GM12878 (cell line): Measurements from ENCODE around the gene NMD3. TPM values are rescaled to one million over a fixed set of nuclear protein-coding genes. Genes with fewer than 3 reads are reported as not detected.

Experiments used
- ATAC-seq: fragments of 200-7000 bp; cut with Tn5 transposase; 3 replicates; pipeline ENCODE4 v1.9.1; 2020; ENCODE audit warnings: mild to moderate bottlenecking, moderate library complexity
- BruUV-seq: library from RNA; stranded (reverse); fragments of 400-500 nt; replicated peaks from 2 replicates; lab custom pipeline; 2021; lab: Mats Ljungman, UMichigan
- CTCF ChIA-PET: fragments of 300-600 bp; sonication (Branson Sonifier 250); formaldehyde crosslinking; extraction: SDS; loops from one replicate; lab custom pipeline; 2021; ENCODE audit warnings: inconsistent platforms; lab: Yijun Ruan, JAX
- POLR2A ChIA-PET: fragments of 350-600 bp; formaldehyde crosslinking; extraction: SDS; loops from one replicate; lab custom pipeline; 2021; ENCODE audit warnings: inconsistent platforms; lab: Charles Lee
- RAD21 ChIA-PET: fragments of 300-600 bp; sonication (Branson Sonifier 250); formaldehyde crosslinking; loops from one replicate; lab custom pipeline; 2023; ENCODE audit warnings: antibody characterized with exemption; ENCODE audit not compliant: unreplicated experiment; lab: Charles Lee
- SMC1A ChIA-PET: fragments of 300-600 bp; sonication (Branson Sonifier 250); formaldehyde crosslinking; loops from one replicate; lab custom pipeline; 2023; ENCODE audit not compliant: unreplicated experiment, uncharacterized antibody; lab: Charles Lee
- DNase-seq: peaks from one replicate; pipeline ENCODE4 v3.0.0-alpha.2; 2011; ENCODE audit warnings: low read depth, low spot score
- FAIRE-seq: peaks from 3 replicates; lab custom pipeline; 2011; peaks lifted over from hg19 to GRCh38; lab: Jason Lieb, UNC
- H2AFZ ChIP-seq: 2 replicates; pipeline ENCODE4 v1.6.0; 2011; ENCODE audit warnings: low read depth, low read length, control low read depth; ENCODE audit not compliant: control insufficient read depth
- H3K27ac ChIP-seq: 2 replicates; pipeline ENCODE4 v1.5.1; 2011; ENCODE audit warnings: control low read depth; ENCODE audit not compliant: control insufficient read depth, insufficient read depth
- H3K27me3 ChIP-seq, 2 experiments: replicated peaks in 1 of 2; 2 replicates each; pipeline versions ENCODE4 v1.6.0 to v1.6.1; 2011; ENCODE audit warnings: low read length in 1 of 2; ENCODE audit not compliant: control insufficient read depth in 2 of 2, insufficient read depth in 2 of 2
- H3K36me3 ChIP-seq, 2 experiments: 2 replicates each; pipeline ENCODE4 v1.5.1; 2011; ENCODE audit warnings: low read length in 1 of 2; ENCODE audit not compliant: control insufficient read depth in 2 of 2, insufficient read depth in 2 of 2
- H3K4me1 ChIP-seq: 2 replicates; pipeline ENCODE4 v1.6.1; 2011; ENCODE audit warnings: mild to moderate bottlenecking, low read length, moderate library complexity, mixed read lengths; ENCODE audit not compliant: control insufficient read depth, insufficient read depth
- H3K4me2 ChIP-seq: 2 replicates; pipeline ENCODE4 v1.6.0; 2011; ENCODE audit warnings: control low read depth; ENCODE audit not compliant: control insufficient read depth, insufficient read depth
- H3K4me3 ChIP-seq: fragments of 200-600 bp; sonication (generic); 2 replicates; pipeline ENCODE4 v1.5.1; 2016
- H3K79me2 ChIP-seq: 2 replicates; pipeline ENCODE4 v1.6.0; 2011; ENCODE audit warnings: low read length; ENCODE audit not compliant: control insufficient read depth, insufficient read depth
- H3K9ac ChIP-seq: 2 replicates; pipeline ENCODE4 v1.8.0; 2011; ENCODE audit warnings: low read length, control low read depth, mixed read lengths; ENCODE audit not compliant: control insufficient read depth, insufficient read depth
- H3K9me3 ChIP-seq: replicated peaks from 3 replicates; pipeline ENCODE4 v1.5.1; 2011; ENCODE audit warnings: mild to moderate bottlenecking, low read length; ENCODE audit not compliant: control insufficient read depth, insufficient read depth
- H4K20me1 ChIP-seq: 2 replicates; pipeline ENCODE4 v1.6.0; 2011; ENCODE audit not compliant: control insufficient read depth, insufficient read depth
- IRF4 ChIP-seq: IDR thresholded peaks from 2 replicates; pipeline ENCODE4 v1.6.1; 2011; ENCODE audit warnings: low read depth, low read length
- JUND ChIP-seq: IDR thresholded peaks from 2 replicates; pipeline ENCODE4 v1.6.1; 2012; ENCODE audit warnings: low read depth, mild to moderate bottlenecking, low read length, improper control_type of control experiment, moderate library complexity
- MTA2 ChIP-seq: fragments of 450-650 bp; IDR thresholded peaks from 2 replicates; pipeline ENCODE4 v1.6.1; 2016; ENCODE audit warnings: low read depth, mild to moderate bottlenecking, moderate library complexity
- MYC ChIP-seq: IDR thresholded peaks from 2 replicates; pipeline ENCODE4 v1.6.1; 2011; ENCODE audit warnings: mild to moderate bottlenecking, low read length, moderate library complexity, inconsistent platforms; ENCODE audit not compliant: insufficient read depth, insufficient replicate concordance, insufficient read length, severe bottlenecking
- SP1 ChIP-seq: IDR thresholded peaks from one replicate; pipeline ENCODE4 v1.6.1; 2011; ENCODE audit warnings: low read depth, low read length
- WGBS: methylation state at CpG from one replicate; pipeline ENCODE4 v1.1.6; 2016; ENCODE audit warnings: low lambda C conversion rate; ENCODE audit not compliant: insufficient replicate concordance, insufficient coverage; ENCODE audit errors: missing lambda C conversion rate; 5-methylcytosine and 5-hydroxymethylcytosine counted together
- in situ Hi-C: fragments of 300-500 bp; cut with MboI; formaldehyde crosslinking; loops from 9 replicates; pipeline ENCODE4 v1.14.3; 2018; ENCODE audit warnings: mixed read lengths
- intact Hi-C: fragments of 100-400 bp; cut with micrococcal nuclease; formaldehyde crosslinking; loops from one replicate; pipeline ENCODE4 v1.14.2; 2022; ENCODE audit not compliant: unreplicated experiment
- polyA plus RNA-seq, 11 experiments: library from polyadenylated mRNA; depleted of rRNA in 4 of 11; unstranded in 6 of 11; stranded (reverse) in 5 of 11; fragments of >200 nt; fragmentation: Nextera tagmentation in 4 of 11; fragmentation: Illumina TruSeq in 1 of 11; extraction: Ambion mirVana in 4 of 11; extraction: Trizol in 1 of 11; gene quantifications; 1 replicate in 1 of 11; 2 replicates in 10 of 11; pipeline versions ENCODE4 v1.2.1 to v1.2.3, GENCODE V29; 2011 to 2016; ENCODE audit warnings: inconsistent platforms in 2 of 11, missing spikeins in 2 of 11, low read depth in 1 of 11
- total RNA-seq, 4 experiments: library from RNA; depleted of rRNA in 3 of 4; stranded (reverse); fragments of >200 nt in 3 of 4; fragmentation: Illumina TruSeq in 1 of 4; extraction: Trizol in 1 of 4; gene quantifications; 2 replicates each; pipeline versions ENCODE4 v1.2.1 to v1.2.3, GENCODE V29; 2013 to 2021

Gene NMD3
- total and polyA plus RNA-seq, 10 of the 15 experiments (the other 5 are each of a cell fraction or from before 2014, with no cell fraction given) = 34.2 to 66.8 (median 55.7) TPM

GRCh38 chr3:161222662-161223061 is 1.6 kb downstream of the NMD3 start:
- BruUV-seq = TSS peak; percentile 54

GRCh38 chr3:161224786-161225185 is 3.7 kb downstream of the NMD3 start:
- no TSS peak for BruUV-seq
- H3K79me2 ChIP-seq = peaks cover 61% of the 10 kb centered on the region
- 99% methylated on average over 8 of the region's 8 CpGs for WGBS
- DNase-seq (no peak), ATAC-seq (no peak), FAIRE-seq (peak; percentile 35)
- intact Hi-C loops = loop anchor here (5.0 kb wide), 2 partner anchors 157 to 547 kb away; partner anchors contain the start of gene ARL14
- H3K9me3 ChIP-seq = no peaks in the 10 kb centered on the region
- no peak overlapping the region for H3K9ac ChIP-seq
- no peak overlapping the region for H2AFZ ChIP-seq
- no peak for TF ChIP-seq MTA2
- no peak for TF ChIP-seq SP1
- no peak for TF ChIP-seq MYC
- no peak for TF ChIP-seq IRF4
- RAD21 ChIA-PET = no interaction called here
- H3K4me2 ChIP-seq = peak overlapping the region; percentile 41
- SMC1A ChIA-PET = interaction anchor here (0.9 to 1.6 kb wide), 4 partner anchors 9 to 183 kb away, joined by 3 to 4 read pairs (median 3); no protein-coding TSS in a partner anchor
- POLR2A ChIA-PET = no interaction called here
- H3K27me3 ChIP-seq = no peaks in the 10 kb centered on the region
- no peak overlapping the region for H3K4me3 ChIP-seq
- H4K20me1 ChIP-seq = no peaks in the 10 kb centered on the region
- H3K4me1 ChIP-seq = no peaks in the 10 kb centered on the region
- in situ Hi-C loops = loop anchor here (10.0 kb wide), 1 partner anchor 660 kb away; the partner anchor contains the start of gene KPNA4
- CTCF ChIA-PET = interaction anchor here (1.3 kb wide), 1 partner anchor 50 kb away, joined by 5 read pairs; no protein-coding TSS in a partner anchor
- H3K36me3 ChIP-seq = peaks cover 0 to 14% of the 10 kb centered on the region in 2 experiments; a peak in 2 of 4 replicates
- no peak overlapping the region for H3K27ac ChIP-seq

More at GRCh38 chr3:161222662-161223061, 1.6 kb downstream of the NMD3 start:
- no peak for DNase-seq
- peak overlapping the region; percentile 86; the same call in 1 of the 2 replicates for H3K27ac ChIP-seq
- in situ Hi-C loops = loop anchor here (10.0 kb wide), 1 partner anchor 658 kb away; the partner anchor contains the start of gene KPNA4
- H3K27me3 ChIP-seq = no peaks in the 10 kb centered on the region
- intact Hi-C loops = loop anchor here (5.0 kb wide), 2 partner anchors 155 to 545 kb away; partner anchors contain the start of gene ARL14
- H3K79me2 ChIP-seq = peaks cover 52% of the 10 kb centered on the region
- 3% methylated on average over 2 of the region's 2 CpGs for WGBS
- peak overlapping the region; percentile 86; the same call in 1 of the 2 replicates for H3K9ac ChIP-seq
- no peak for TF ChIP-seq JUND
- CTCF ChIA-PET = interaction anchor here (0.7 to 1.5 kb wide), 6 partner anchors 9 to 266 kb away, joined by 3 to 6 read pairs (median 4); no protein-coding TSS in a partner anchor
- FAIRE-seq = no peak
- H3K9me3 ChIP-seq = no peaks in the 10 kb centered on the region
- peak overlapping the region; percentile 51 for H3K4me2 ChIP-seq
- POLR2A ChIA-PET = interaction anchor here (1.8 to 2.9 kb wide), 2 partner anchors 9 to 17 kb away, joined by 4 to 16 read pairs; no protein-coding TSS in a partner anchor
- no peaks in the 10 kb centered on the region for H4K20me1 ChIP-seq
- ATAC-seq = peak; percentile 17
- no peaks in the 10 kb centered on the region for H3K4me1 ChIP-seq
- peak overlapping the region; percentile 79 for H3K4me3 ChIP-seq
- H2AFZ ChIP-seq = no peak overlapping the region
- RAD21 ChIA-PET = interaction anchor here (0.8 to 1.7 kb wide), 7 partner anchors 13 to 657 kb away, joined by 3 to 6 read pairs (median 3); partner anchors contain the start of gene KPNA4
- SMC1A ChIA-PET = interaction anchor here (0.7 to 2.5 kb wide), 13 partner anchors 9 to 659 kb away, joined by 3 to 12 read pairs (median 3); no protein-coding TSS in a partner anchor
- H3K36me3 ChIP-seq = peaks cover 0 to 6% of the 10 kb centered on the region in 2 experiments; a peak in 2 of 4 replicates
